Astrocyte (in vitro differentiated cells and primary cell): Measurements from ENCODE around the gene CD3E. TPM values are rescaled to one million over a fixed set of nuclear protein-coding genes. Genes with fewer than 3 reads are reported as not detected.

Experiments
- DNase-seq: peaks from one replicate; pipeline ENCODE4 v3.0.0-alpha.2; 2010; ENCODE audit warnings: low read depth
- FAIRE-seq: peaks from 2 replicates; lab custom pipeline; 2011; peaks lifted over from hg19 to GRCh38; lab: Jason Lieb, UNC
- H2AFZ ChIP-seq: 2 replicates; pipeline ENCODE4 v1.6.0; 2012; ENCODE audit warnings: low read depth, low read length, inconsistent platforms
- H3K27ac ChIP-seq: 2 replicates; pipeline ENCODE4 v1.5.1; 2011; ENCODE audit warnings: low read depth, low read length, inconsistent platforms
- H3K27me3 ChIP-seq: 2 replicates; pipeline ENCODE4 v1.6.0; 2011; ENCODE audit warnings: low read length, inconsistent platforms; ENCODE audit not compliant: insufficient read depth
- H3K36me3 ChIP-seq: 2 replicates; pipeline ENCODE4 v1.5.1; 2011; ENCODE audit warnings: low read length, inconsistent platforms; ENCODE audit not compliant: insufficient read depth
- H3K4me1 ChIP-seq: 2 replicates; pipeline ENCODE4 v1.5.1; 2011; ENCODE audit warnings: low read length, inconsistent platforms; ENCODE audit not compliant: insufficient read depth
- H3K4me2 ChIP-seq: 2 replicates; pipeline ENCODE4 v1.6.0; 2012; ENCODE audit warnings: low read length, inconsistent platforms
- H3K4me3 ChIP-seq: 2 replicates; pipeline ENCODE4 v1.5.1; 2011; ENCODE audit warnings: low read depth, mild to moderate bottlenecking, low read length, inconsistent platforms; ENCODE audit not compliant: insufficient read depth
- H3K79me2 ChIP-seq: 2 replicates; pipeline ENCODE4 v1.6.0; 2012; ENCODE audit warnings: mild to moderate bottlenecking, low read length, inconsistent platforms; ENCODE audit not compliant: insufficient read depth
- H3K9ac ChIP-seq: 2 replicates; pipeline ENCODE4 v1.6.0; 2012; ENCODE audit warnings: mild to moderate bottlenecking, low read length, inconsistent platforms
- H3K9me3 ChIP-seq: 2 replicates; pipeline ENCODE4 v1.5.1; 2012; ENCODE audit warnings: low read depth, mild to moderate bottlenecking, low read length, inconsistent platforms; ENCODE audit not compliant: insufficient read depth
- H4K20me1 ChIP-seq: 2 replicates; pipeline ENCODE4 v1.6.0; 2012; ENCODE audit warnings: low read length, inconsistent platforms; ENCODE audit not compliant: insufficient read depth
- H3K27ac Mint-ChIP-seq: one replicate; pipeline ENCODE4 v1.8.0; 2021; ENCODE audit warnings: mild to moderate bottlenecking, mixed read lengths; ENCODE audit not compliant: unreplicated experiment
- H3K27me3 Mint-ChIP-seq: one replicate; pipeline ENCODE4 v1.8.0; 2021; ENCODE audit warnings: low read depth, mixed read lengths; ENCODE audit not compliant: unreplicated experiment
- H3K36me3 Mint-ChIP-seq: one replicate; pipeline ENCODE4 v1.8.0; 2021; ENCODE audit warnings: low read depth, mixed read lengths; ENCODE audit not compliant: unreplicated experiment
- H3K4me1 Mint-ChIP-seq: one replicate; pipeline ENCODE4 v1.8.0; 2021; ENCODE audit warnings: low read depth, mixed read lengths; ENCODE audit not compliant: unreplicated experiment
- H3K4me3 Mint-ChIP-seq: one replicate; pipeline ENCODE4 v1.8.0; 2021; ENCODE audit warnings: mild to moderate bottlenecking, moderate library complexity, mixed read lengths; ENCODE audit not compliant: unreplicated experiment
- H3K9me3 Mint-ChIP-seq: one replicate; pipeline ENCODE4 v1.8.0; 2021; ENCODE audit warnings: mild to moderate bottlenecking, mixed read lengths; ENCODE audit not compliant: unreplicated experiment
- EZH2 ChIP-seq: IDR thresholded peaks from 2 replicates; pipeline ENCODE4 v1.6.1; 2012; ENCODE audit warnings: mild to moderate bottlenecking, low read length, inconsistent platforms; ENCODE audit not compliant: insufficient read depth
- total RNA-seq: library from RNA; stranded (reverse); gene quantifications from 2 replicates; pipeline ENCODE4 v1.2.1, GENCODE V29; 2021
- TF ChIP-seq, protein P1 (sequence below): IDR thresholded peaks from 2 replicates; pipeline ENCODE4 v1.5.1; 2011; ENCODE audit warnings: low read depth, mild to moderate bottlenecking, inconsistent platforms, low read length, moderate library complexity; ENCODE audit not compliant: insufficient read depth

Gene CD3E
- total RNA-seq, 1 donor from 2014 or later: not detected

DNA sequence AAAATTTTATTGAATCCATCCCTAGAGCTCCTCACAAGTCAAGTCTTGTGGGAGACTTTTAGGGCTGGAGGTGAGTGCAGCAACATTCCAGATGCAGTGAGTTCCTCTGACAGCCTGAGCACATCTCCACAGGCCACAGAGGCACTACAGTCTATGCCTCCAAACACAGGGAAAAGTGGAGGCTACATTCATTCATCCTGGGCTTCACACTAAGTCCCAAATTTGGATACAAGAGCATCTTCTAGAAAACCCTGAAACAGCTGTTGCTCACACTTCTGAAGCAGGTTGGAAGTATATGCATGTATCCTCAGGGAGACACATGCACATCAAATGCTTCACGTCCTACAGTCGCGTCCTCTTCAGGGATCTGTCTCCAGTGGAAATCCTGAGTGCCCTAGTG is 36.7 kb downstream of the CD3E start:
- Mint-ChIP-seq H3K27me3 (peaks cover 43% of the 10 kb centered on the region), H3K27ac (no peak overlapping the region), H3K9me3 (peaks cover 4% of the 10 kb centered on the region), H3K4me3 (no peak overlapping the region), H3K36me3 (no peaks in the 10 kb centered on the region), H3K4me1 (peaks cover 2% of the 10 kb centered on the region)
- FAIRE-seq (no peak), DNase-seq (no peak)
- TF ChIP-seq, protein P1, sequence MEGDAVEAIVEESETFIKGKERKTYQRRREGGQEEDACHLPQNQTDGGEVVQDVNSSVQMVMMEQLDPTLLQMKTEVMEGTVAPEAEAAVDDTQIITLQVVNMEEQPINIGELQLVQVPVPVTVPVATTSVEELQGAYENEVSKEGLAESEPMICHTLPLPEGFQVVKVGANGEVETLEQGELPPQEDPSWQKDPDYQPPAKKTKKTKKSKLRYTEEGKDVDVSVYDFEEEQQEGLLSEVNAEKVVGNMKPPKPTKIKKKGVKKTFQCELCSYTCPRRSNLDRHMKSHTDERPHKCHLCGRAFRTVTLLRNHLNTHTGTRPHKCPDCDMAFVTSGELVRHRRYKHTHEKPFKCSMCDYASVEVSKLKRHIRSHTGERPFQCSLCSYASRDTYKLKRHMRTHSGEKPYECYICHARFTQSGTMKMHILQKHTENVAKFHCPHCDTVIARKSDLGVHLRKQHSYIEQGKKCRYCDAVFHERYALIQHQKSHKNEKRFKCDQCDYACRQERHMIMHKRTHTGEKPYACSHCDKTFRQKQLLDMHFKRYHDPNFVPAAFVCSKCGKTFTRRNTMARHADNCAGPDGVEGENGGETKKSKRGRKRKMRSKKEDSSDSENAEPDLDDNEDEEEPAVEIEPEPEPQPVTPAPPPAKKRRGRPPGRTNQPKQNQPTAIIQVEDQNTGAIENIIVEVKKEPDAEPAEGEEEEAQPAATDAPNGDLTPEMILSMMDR: no peak
- no peak for TF ChIP-seq EZH2
- no peaks in the 10 kb centered on the region for H3K9me3 ChIP-seq
- no peaks in the 10 kb centered on the region for H3K36me3 ChIP-seq
- no peak overlapping the region for H3K4me2 ChIP-seq
- no peaks in the 10 kb centered on the region for H3K27me3 ChIP-seq
- H3K4me3 ChIP-seq: no peak overlapping the region
- no peaks in the 10 kb centered on the region for H3K4me1 ChIP-seq
- H2AFZ ChIP-seq: no peak overlapping the region
- H3K79me2 ChIP-seq: no peaks in the 10 kb centered on the region
- H3K27ac ChIP-seq: no peak overlapping the region
- H3K9ac ChIP-seq: no peak overlapping the region
- no peaks in the 10 kb centered on the region for H4K20me1 ChIP-seq

DNA sequence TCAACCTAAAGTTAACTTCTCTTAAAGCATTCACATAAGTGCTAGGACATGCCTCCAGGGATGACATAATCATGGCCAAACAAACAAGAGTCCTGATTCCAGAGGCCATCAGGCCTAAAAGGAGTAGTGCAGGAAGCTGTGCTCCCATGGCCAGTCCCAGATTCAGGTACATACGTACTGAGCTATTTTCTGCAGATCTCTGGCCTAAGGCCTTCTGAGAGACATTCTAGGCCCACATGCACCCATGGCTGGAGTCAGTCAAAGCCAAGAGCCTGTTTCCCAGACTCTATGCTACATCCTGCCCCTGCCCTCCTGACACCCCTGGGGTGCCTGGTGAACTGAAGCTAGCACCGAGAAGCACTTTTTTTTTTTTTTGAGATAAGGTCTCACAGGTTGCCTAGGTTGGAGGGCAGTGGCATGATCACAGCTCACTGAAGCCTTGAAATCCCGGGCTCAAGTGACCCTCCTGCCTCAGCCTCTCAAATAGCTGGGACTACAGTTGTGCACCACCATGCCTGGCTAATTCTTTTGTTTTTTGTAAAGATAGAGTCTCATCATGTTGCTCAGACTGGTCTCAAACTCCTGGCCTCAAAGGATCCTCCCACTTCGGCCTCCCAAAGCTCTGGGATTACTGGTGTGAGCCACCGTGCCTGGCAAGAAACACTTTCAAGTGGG is 37.4 kb downstream of the CD3E start:
- Histone ChIP-seq H3K27ac (no peak overlapping the region), H3K27me3 (no peaks in the 10 kb centered on the region), H3K4me3 (no peak overlapping the region), H3K4me2 (no peak overlapping the region), H3K9me3 (no peaks in the 10 kb centered on the region), H3K36me3 (no peaks in the 10 kb centered on the region), H3K4me1 (no peaks in the 10 kb centered on the region), H2AFZ (no peak overlapping the region), H4K20me1 (no peaks in the 10 kb centered on the region), H3K9ac (no peak overlapping the region), H3K79me2 (no peaks in the 10 kb centered on the region)
- H3K9me3 Mint-ChIP-seq: peaks cover 4% of the 10 kb centered on the region
- H3K4me1 Mint-ChIP-seq: peaks cover 2% of the 10 kb centered on the region
- peaks cover 39% of the 10 kb centered on the region for H3K27me3 Mint-ChIP-seq
- H3K27ac Mint-ChIP-seq: no peak overlapping the region
- TF ChIP-seq, protein P1: no peak
- H3K36me3 Mint-ChIP-seq: no peaks in the 10 kb centered on the region
- DNase-seq: no peak
- H3K4me3 Mint-ChIP-seq: no peak overlapping the region
- no peak for FAIRE-seq

DNA sequence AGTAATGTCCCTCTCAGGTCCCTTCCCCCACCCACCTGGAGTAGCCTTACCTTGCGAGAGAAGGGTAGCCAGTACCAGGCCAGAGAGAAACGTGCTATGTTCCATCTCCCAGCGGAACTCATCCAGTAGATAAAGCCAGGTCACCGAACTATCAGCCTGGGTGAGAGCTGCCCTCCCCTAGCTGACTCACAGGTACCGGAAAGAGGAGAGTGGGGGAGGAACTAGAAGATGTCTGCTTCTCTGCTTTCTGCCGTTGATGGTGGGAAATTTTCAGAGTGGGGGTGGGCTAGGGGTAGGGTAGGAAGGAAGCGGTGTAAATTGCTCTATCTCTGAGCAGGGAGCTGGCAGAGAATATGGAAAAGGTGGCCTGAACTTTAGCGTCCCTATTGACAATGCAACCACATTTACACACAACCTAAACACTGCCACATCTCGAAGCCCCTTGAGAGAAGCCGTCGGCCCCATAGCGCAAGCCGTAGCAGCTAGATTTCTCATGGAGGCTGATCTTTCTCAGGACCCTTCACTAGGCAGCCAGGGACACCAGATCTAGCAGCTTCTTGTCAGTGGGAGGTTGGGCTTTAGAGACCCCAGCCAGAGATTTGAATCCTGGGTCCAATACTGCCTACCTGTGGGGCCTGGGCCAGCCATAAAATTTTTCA is 38.1 kb downstream of the CD3E start, which contains the start of gene CD3D:
TSS of gene CD3D (minus strand) at position 203 of the 659 bp plus-strand sequence. CDS start at position 105, 98 bp downstream.
- H3K4me1 Mint-ChIP-seq: peaks cover 2% of the 10 kb centered on the region
- no peak within 1 kb of the TSS for H3K27ac Mint-ChIP-seq
- Histone ChIP-seq H3K79me2 (no peaks in the 10 kb centered on the region), H3K9ac (no peak within 1 kb of the TSS), H3K27me3 (no peaks in the 10 kb centered on the region), H3K9me3 (no peaks in the 10 kb centered on the region), H3K4me1 (no peaks in the 10 kb centered on the region), H3K27ac (no peak within 1 kb of the TSS), H3K4me2 (no peak within 1 kb of the TSS), H3K4me3 (no peak within 1 kb of the TSS), H2AFZ (no peak within 1 kb of the TSS), H3K36me3 (no peaks in the 10 kb centered on the region), H4K20me1 (no peaks in the 10 kb centered on the region)
- H3K36me3 Mint-ChIP-seq: no peaks in the 10 kb centered on the region
- no peak for FAIRE-seq
- TF ChIP-seq, protein P1: no peak
- no peak for TF ChIP-seq EZH2
- H3K9me3 Mint-ChIP-seq: peaks cover 4% of the 10 kb centered on the region
- H3K27me3 Mint-ChIP-seq: peaks cover 43% of the 10 kb centered on the region
- H3K4me3 Mint-ChIP-seq: no peak within 1 kb of the TSS
- DNase-seq: no peak
